HG03520 (cell line): ENCODE measurements around the gene FRMD1.
"Not testable (repeated sequence)": the region's sequence is repeated elsewhere in the genome, so short reads cannot be mapped to it uniquely, and the experiment has no call there.

Experiments
- ATAC-seq: cut with Tn5 transposase; IDR thresholded peaks from one replicate; pipeline ENCODE4 v1.9.1; 2021; ENCODE audit warnings: mild to moderate bottlenecking, moderate library complexity; ENCODE audit not compliant: unreplicated experiment

FRMD1 gene

DNA sequence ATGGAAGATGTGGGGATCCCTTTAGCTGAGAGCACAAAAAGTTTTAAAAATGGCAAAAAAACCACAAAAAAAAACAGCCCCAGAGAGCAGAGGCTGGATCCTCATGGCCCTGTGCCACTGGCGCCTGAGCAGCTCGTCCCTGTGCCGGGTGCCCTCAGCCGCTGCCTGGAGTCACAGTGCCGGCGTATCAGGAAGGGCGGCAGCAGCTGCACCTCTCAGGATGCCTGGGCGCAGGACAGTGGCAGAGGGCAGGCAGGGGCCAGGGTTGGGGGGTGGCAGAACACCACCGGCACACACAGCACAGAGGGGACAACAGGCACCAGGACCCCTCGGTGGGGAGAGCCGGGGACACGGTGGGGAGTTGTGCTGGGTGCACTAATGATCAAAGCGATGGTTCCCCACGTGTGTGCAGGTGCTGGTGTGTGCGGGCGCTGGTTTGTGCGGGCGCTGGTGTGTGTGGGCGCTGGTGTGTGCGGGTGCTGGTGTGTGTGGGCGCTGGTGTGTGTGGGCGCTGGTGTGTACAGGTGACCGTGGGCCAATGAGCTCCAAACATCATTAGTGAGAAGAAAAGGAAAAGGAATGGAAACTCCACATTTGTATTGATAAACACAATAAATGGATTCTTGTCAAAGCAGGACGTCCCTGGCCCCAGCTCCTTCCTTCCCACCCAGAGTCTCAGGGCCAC lies 1.5 kb upstream of the FRMD1 start:
- ATAC-seq = no peak

DNA sequence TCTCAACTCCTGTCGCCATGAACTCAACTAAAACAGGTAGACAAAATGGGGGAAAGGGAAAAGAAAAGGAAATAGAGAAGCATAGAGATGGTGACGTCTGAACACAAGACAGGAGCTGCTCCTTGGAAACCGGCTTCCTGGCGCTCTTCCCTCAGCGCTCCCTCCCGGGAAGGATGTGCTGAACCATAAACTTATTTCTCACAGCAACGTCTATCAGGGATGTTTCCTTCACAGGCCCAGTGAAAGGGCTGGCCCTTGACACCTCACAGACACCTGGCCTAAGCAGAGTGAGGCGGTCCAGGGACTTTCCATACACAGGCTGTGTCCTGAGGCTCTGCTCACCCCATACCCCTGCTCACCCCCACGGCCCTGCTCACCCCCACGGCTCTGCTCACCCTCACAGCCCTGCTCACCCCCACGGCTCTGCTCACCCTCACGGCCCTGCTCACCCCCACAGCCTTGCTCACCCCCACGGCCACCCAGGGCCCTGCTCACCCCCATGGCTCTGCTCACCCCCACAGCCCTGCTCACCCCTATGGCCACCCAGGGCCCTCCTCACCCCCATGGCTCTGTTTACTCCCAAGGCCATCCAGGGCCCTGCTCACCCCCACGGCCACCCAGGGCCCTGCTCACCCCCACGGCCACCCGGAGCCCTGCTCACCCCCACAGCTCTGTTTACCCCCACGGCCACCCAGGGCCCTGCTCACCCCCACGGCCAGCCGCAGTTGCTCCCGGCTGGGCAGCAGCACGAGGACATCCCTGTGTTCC lies 653 bp downstream of the FRMD1 start:
- no peak for ATAC-seq

DNA sequence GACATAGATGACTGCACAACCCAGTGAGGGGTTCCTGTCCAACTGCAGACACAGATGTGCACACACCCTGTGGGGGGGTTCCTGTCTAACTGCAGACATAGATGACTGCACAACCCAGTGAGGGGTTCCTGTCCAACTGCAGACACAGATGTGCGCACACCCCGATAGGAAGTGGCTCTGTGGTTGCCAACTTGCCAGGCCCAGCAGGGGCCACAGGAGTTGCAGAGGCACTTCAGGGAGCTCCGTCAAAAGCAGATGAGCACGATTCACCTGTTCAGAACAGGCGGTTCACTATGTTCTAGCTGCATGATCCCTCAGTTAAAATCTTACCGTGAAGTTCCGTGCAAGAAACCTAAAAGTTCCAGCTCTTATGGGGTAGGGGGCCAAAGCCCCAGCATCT lies 1.6 kb downstream of the FRMD1 start:
- not testable (repeated sequence) for ATAC-seq

DNA sequence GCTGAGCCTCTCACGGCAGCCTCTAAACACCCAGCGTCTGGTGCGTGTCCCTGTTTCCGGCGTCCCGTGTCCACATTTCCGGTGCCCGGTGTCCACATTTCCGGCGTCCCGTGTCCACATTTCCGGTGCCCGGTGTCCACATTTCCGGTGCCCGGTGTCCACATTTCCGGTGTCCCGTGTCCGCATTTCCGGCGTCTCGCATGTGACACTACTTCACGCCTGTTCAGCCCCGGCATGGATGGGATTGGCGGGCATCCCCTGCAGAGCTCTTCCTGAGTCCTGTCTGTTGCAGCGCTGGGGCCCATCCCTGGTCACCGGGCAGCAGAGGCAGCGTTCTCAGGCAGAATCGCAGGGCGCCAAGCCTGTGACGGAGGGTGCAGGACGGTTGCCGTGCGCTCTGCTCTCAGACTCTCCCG lies 3.2 kb downstream of the FRMD1 start:
- ATAC-seq = no peak

DNA sequence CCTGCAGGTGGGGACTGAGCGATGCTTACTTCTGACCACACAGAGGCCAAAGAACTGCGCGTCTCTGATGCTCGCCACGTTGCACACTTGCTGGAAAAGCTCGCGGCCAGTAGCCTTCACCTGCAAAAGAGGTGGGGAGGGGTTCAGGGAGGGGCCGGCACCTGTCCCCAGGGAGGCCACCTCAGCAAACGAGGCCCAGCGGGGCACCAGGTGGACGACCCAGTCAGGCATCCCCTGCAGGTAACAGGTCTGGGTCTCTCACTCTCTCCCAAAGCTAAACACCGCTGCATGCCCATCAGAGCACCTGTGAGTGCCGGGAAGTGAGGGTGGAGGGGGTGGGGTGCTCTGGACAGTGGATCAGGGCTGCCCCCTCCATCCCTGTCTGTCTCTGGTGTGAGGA lies 3.8 kb downstream of the FRMD1 start:
- ATAC-seq = no peak

DNA sequence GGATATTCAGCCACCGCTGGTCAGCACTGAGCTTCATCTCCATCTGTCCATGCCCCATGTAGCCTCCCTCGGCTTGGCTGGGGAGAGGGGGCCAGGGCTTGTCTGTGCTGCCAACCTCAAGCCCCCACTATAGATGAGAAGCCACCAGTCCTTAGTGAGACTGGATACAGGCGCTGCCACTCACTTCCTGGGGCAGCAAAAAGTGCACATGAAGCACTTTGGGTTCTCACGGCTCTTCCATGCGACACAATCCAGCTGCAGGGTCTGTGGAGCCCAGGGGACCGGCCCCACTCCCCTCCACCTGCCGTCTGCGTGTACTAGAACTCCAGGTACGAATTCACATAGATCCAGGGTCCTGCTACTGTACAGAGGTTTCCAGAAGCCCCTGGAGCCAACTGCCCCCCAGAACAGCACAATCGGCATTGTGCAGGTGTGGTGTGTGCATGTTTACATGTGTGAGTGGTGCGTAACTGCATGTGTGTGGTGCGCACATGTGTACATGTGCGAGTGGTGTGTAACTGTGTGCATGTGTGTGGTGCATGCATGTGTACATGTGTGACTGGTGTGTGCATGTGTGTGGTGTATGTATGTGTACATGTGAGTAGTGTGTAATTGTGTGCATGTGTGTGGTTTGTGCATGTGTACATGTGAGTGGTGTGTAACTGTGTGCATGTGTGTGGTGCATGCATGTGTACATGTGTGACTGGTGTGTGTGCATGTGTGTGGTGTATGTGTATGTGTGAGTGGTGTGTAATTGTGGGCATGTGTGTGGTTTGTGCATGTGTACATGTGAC lies 4.9 kb downstream of the FRMD1 start:
- no peak for ATAC-seq

DNA sequence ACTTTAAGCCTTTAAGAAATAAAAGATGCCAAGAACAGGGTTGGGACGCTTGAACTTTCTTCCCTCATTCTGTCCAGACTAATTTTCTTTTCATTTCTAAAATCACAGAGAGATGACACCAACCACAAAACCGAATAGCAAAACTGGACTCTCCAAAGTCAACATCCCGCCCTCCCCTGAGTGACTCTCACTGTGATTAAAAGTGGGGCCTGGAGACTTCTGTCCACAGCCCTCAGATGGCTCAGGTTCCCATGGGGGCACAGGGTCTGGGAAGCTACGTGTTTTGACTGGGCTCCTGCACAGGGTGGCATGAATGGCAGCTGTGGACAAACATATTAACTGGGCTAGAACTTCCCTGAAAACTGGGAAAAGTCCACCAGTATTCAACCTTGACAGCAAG lies 6.3 kb downstream of the FRMD1 start:
- ATAC-seq = no peak

DNA sequence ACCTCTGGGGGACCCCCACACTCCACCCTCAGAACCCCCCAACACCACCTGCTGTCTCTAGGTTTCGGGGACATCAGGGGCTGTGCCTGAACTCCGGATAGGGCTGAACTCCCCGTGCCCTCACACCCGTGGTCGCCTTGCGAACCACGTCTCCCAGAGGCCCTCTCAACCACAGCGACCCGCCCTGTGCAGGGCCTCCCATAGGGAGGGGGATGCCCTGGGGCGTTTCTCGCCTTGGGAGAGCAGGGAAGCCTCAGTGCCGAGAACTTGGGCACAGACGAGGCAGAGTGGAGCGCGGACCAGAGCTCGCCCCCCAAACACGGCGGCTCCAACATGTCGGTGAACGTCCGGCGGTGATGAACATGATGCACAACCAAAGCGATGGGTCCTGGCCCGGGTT lies 6.8 kb downstream of the FRMD1 start:
- ATAC-seq = no peak

DNA sequence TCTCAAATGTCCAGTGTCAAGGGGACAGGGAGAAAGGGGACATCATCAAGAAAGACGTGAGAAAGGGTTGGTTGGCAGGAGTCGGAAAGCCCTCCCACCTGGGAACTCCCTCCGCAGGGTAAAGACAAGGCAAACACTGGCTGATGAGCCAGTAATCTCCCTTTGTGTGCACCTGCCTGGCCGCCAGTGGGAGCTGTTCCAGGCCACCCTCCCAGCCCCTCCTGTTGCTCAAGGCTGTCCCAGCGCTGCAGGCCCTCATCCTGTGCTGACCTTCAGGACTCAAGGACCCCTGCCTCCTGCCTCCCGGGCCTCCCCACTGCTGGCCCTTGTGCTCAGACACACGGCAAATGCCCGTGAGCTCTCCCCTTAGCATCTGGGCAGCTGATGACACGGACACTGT lies 7.4 kb downstream of the FRMD1 start:
- ATAC-seq = no peak

DNA sequence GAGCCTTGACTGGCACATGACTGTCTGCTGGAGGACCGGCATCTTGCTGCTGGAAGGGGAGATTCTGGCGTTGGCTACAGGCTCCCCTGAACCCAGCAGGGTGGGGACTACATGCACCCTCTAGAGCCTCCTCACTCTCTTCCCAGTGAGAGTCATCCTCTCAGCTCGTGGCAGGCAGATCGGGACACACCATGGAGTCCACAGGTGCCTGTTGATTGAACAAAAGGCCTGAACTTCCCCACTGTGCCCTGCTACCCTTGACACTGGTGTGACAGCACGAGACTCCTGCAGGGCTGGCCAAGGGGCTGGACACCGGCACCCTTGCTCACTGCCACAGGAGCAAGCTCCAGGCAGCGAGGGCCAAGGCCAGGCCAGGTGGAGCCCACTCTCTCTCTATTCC lies 8.2 kb downstream of the FRMD1 start:
- no peak for ATAC-seq

DNA sequence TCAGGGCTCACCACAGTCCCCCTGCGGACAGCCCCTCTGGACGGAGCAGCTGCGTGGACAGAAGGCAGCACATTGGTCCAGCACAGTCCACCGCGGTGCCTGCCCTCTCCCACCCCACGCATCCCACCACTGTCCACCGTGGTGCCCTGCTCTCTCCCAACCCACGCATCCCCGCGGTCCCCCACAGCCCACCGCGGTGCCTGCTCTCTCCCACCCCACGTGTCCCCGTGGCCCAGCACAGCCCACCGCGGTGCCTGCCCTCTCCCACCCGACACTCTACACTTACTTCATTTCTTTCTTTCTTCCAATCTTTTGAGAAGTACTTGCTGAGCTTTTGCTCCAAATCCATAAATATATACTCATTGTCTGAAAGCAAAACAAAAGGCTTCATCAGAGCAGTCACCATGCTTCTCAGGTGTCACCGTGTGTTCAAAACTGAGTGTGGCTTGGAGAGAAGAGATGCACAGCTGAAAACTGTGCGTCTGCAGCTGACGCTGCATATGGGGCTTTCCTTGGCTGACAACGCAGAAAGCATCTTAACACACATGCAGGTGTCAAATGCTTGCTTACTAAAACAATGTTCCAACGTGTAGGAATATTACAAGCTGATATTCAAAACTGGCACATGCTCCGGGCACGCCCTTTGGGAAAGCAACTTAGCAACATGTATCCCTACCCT lies 11.8 kb downstream of the FRMD1 start:
- no peak for ATAC-seq

DNA sequence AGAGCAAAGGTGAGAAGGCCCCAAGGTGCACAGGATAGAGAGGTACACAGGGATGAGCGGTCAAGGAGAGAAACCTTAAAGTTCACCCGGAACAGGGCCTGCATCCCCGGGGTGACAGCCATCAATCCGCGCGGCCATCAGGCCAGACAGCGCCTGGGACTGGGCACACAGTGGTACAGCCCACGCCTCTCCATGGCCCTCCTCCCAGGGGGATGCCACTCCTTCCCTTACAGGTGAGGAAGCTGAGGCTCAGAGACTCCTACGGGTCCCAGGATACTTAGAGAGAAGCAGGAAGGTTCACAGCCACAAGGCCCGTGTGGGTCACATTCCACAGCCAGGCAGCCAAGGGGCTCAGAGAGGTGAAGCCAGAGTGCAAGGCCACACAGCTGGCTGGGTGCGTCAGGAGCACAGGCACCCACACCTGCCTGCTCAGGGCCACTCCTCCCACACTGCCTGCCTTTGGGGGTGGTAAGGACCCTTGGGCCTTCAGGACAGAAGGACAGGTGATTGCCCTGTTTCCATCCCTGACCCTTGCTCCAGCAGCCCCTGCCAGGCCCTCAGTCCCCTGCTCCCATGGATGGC lies 14.7 kb downstream of the FRMD1 start:
- ATAC-seq = no peak

DNA sequence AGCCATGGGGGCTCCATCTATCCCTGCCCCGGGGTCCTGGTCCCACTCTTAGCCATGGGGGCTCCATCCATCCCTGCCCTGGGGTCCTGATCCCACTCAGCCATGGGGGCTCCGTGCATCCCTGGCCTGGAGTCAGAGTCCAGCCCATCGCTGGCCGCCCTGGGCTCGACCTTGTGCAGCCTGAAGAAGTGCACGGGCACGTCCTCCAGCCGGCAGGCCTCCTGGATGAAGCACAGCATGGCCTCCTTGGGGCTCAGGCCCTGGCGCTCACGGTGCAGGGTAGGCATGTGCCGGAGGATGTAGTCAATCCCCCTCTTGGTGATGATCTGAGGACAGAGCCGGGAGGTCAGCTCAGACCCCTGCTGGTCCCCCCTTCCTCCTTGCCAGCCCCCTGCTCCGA lies 15.6 kb downstream of the FRMD1 start:
- ATAC-seq = no peak

DNA sequence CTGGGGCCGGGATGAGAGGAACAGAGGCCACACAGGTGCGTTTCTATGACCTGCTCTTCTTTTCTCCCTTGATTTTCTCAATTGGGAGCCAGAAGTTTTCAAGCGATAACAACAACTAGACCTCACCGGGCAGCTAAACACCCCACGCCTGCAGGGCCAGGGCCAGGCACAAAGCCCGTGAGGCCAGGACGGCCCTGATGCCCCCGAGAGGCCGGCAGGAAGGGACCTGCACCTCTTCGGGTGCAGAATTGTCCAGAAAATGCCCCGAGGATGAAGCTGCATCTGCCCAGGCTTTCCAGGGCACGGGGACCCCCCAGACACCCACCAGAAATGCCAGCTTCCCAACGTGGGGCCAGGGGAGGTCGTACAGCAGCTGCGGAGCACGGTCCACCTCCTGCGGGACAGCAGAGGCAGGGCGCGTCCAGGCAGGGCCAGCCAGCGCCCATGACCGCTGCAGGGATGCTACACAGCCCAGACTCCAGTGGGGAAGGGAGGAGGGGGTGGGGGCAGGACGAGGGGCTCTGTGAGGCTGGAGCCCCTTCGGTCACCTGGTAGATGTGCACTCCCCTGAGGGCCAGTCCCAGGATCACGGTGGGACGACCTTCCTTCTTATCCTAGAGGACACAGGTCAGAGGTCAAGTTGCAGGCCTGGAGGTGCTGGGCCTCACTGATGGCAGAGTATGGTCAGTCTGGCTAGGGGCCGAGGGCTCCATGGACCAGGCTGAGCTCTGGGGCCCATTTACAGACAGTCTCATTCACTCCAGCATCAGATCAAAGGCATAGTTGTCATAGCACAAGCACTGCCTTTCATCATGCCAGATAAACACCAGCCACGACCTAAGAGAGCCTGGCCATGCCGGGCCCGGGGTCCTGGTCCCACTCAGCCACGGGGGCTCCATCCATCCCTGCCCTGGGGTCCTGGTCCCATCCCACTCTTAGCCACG lies 16.4 kb downstream of the FRMD1 start:
- no peak for ATAC-seq

DNA sequence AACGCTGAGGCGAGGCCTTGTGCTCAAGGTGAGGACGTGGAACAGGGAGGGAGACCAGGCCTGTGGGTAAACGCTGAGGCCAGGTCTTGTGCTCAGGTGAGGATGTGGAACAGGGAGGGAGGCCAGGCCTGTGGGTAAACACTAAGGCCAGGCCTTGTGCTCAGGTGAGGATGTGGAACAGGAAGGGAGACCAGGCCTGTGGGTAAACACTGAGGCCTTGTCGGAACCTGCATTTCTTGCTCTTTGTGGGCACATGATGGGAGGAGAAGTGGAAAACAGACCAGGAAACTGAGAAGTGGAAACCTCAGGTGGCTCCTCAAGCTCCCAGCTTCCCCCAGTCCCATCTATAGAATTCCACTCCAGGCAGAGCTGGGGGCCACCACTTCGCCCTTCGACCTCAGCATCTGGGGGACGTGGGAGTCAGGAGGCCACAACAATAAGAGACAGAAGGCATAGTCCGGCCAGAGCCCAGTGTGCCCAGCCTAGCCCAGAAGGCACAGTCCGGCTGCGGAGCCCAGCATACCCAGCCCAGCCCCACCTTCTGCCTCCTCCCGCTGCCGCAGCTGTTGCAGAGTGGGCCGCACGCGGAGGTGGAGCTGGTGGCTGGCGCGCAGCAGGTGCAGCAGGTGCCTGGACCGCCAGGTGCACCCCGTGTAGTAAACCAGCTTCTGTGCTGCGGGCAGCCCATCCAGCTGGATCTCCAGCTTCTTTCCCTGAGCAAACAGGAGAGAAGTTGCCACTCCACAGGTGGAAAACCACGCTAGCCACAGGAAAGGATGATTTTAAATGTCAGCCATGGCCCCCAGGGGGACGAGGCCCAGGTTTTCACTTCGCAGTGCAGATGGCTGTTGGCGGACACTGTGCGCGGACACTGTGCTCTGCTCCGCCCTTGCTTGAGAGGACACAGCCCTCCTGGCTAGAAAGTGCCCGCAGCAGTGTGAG lies 17.5 kb downstream of the FRMD1 start:
- ATAC-seq = no peak

DNA sequence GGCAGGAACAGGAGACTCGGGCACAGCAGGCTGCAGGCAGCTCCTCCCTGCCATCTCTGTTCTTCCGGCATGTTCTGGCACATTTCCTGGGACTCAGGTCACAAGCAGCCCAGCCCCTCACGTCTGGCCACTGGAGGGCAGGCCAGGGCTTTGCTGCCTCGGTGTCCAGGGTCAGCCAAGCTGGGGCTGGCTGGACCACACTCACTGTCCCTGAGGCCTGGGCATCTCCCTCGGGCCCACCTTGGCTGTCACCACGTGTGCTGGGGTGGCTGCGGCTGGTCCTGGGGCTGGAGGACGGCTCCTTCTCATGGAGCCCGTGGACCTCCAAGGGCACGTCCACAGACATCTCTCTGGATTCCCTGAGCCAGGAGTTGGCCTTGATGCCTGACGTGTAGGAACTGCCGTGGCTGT lies 18.5 kb downstream of the FRMD1 start:
- no peak for ATAC-seq

DNA sequence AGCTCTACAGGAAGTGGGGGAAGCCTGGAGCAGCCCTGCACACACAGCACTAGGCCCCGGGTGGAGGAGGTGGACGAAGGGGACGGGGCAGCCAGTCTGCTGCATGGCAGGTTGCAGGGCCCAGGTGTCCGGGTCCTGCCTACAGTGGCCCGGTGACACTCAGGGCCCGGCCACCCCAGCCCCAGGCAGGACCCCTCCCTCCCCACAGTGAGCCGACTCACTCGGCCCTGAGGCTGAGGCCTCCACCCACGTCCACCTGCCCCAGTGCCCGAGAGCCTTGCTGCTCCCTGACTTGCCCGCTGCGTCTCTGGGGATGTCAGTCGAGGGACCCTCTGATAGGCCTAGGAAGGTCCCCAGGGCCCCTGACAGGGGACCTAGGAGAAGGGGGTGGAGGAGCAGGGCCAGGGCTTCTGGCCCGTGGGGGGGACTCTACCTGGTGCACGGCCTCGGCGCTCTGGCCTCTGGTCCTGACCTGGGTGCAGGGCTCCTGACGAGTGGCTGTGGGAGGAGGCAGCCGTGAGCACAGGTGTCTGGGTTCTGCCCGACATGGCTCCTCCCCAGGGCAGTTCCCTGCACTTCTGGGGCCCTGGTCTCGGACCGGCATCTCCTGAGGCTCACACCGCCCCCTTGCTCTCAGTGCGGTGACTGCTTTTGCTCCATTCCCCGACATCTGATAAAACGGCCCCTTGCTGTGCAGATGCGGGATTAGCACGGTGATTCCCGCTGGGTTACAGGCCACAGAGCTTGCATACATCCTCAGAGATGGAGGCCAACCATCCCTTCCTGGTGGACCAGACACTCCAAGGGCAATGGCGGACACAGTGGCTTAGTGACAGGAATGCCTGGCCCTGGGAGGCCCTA lies 20.1 kb downstream of the FRMD1 start:
- ATAC-seq = no peak

DNA sequence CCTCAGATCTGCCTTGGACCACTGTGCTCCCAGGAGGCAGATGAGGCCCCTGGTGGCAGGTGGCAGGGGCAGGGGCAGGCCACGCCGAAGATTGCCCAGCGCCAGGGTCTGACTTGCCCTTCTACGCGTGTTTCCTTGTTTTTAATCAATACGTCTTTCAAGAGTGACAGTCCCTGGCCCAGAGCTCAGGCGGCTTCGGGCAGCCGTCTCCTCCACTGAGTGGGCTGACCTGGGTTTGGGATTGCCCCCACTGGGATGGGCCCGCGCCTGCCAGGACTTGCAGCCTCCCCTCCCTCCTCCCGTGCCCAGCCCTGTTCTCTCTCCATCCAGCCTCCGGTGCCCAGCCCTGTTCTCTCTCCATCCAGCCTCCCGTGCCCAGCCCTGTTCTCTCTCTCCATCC lies 21.2 kb downstream of the FRMD1 start:
- ATAC-seq = no peak
